HCT116 (cell line): ENCODE measurements around the gene PLD6.

ENCODE experiments used
- EGR1 ChIP-seq: IDR thresholded peaks from 2 replicates; pipeline ENCODE4 v1.6.1; 2012; ENCODE audit warnings: low read depth
- POLR2AphosphoS5 ChIP-seq: IDR thresholded peaks from 2 replicates; pipeline ENCODE4 v1.6.1; 2011; ENCODE audit warnings: mild to moderate bottlenecking, low read depth, low read length, moderate library complexity
- TF ChIP-seq, protein P1 (sequence below), 3 experiments: fragments of 200-600 bp in 1 of 3; sonication (generic) in 1 of 3; IDR thresholded peaks in 2 of 3; conservative IDR thresholded peaks in 1 of 3; 2 replicates each; pipeline ENCODE4 v1.5.1; 2012 to 2017; ENCODE audit warnings: low read depth in 2 of 3, low read length in 2 of 3, antibody characterized with exemption in 1 of 3, borderline replicate concordance in 1 of 3, control low read depth in 1 of 3, mild to moderate bottlenecking in 1 of 3, mixed read lengths in 1 of 3, mixed run types in 1 of 3, moderate library complexity in 1 of 3; ENCODE audit not compliant: insufficient read depth in 1 of 3

DNA sequence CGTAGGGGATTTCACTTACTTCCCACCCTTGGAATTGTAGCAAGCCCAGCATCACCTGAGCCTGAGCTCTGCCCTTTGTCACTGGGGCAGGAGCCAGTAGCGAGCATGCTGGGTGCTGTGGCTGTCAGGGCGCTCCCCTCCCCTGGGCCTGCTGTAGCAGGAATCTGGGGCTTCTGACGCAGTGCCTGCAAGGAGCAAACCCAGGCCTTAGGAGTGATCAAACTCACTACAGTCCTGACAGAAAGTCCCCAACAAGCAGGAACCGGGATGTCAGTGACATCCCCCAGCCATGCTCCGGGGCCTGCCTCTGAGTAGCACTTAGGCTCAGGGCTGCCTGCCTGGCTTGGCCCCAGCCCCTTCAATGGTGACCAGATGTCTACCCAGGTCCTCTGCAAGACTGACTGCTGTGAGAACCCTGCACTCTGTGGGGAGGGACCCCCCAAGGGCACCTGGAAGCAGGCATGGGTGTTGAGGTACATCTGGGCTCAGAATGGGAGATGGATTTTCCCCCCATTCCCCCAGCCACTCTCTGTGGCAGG lies 23.5 kb downstream of the PLD6 start:
- TF ChIP-seq EGR1 (no peak), POLR2AphosphoS5 (no peak)
- TF ChIP-seq, protein P1, sequence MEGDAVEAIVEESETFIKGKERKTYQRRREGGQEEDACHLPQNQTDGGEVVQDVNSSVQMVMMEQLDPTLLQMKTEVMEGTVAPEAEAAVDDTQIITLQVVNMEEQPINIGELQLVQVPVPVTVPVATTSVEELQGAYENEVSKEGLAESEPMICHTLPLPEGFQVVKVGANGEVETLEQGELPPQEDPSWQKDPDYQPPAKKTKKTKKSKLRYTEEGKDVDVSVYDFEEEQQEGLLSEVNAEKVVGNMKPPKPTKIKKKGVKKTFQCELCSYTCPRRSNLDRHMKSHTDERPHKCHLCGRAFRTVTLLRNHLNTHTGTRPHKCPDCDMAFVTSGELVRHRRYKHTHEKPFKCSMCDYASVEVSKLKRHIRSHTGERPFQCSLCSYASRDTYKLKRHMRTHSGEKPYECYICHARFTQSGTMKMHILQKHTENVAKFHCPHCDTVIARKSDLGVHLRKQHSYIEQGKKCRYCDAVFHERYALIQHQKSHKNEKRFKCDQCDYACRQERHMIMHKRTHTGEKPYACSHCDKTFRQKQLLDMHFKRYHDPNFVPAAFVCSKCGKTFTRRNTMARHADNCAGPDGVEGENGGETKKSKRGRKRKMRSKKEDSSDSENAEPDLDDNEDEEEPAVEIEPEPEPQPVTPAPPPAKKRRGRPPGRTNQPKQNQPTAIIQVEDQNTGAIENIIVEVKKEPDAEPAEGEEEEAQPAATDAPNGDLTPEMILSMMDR (IDR thresholded peaks at IDR 0.05 in 2 of 3, conservative IDR thresholded peaks at IDR 0.05 in 1 of 3; ENCODE audit: borderline replicate concordance in 1 of 3, insufficient read depth in 1 of 3, low read depth in 2 of 3, low read length in 2 of 3): no peak
